SK-N-MC (cell line): ENCODE data around the gene TLK2.

Source experiments
- EZH2 ChIP-seq: fragments of 200-600 bp; sonication (generic); IDR thresholded peaks from one replicate; pipeline ENCODE4 v1.6.1; 2017; ENCODE audit warnings: antibody characterized with exemption
- POLR2AphosphoS5 ChIP-seq: IDR thresholded peaks from 2 replicates; pipeline ENCODE4 v1.6.1; 2012; ENCODE audit warnings: mild to moderate bottlenecking, low read depth, low read length, borderline replicate concordance

DNA sequence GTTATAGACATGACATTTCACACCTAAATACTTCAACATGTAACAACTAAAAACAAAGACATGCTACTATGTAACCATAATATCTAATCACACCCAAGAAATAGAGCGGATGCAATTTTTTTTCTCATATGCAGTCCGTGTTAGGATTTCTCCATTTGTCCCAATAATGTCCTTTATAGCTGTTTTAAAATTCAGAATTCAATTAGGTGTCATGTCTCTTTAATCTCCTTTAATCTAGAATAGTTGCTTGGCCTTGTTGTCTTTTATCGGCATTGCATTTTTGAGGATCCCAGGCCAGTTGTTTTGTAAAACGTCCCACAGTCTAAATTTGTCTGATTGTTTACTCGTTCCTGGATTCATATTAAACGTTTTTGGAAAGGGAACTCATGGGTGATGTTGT lies 163.3 kb downstream of the TLK2 start:
- TF ChIP-seq POLR2AphosphoS5 (no peak), EZH2 (no peak)
